GM12864 (cell line): ENCODE measurements around the gene RAPGEF4.

Experiments
- DNase-seq: peaks from one replicate; pipeline ENCODE4 v3.0.0-alpha.2; 2011; ENCODE audit warnings: low read depth
- H3K4me3 ChIP-seq: 2 replicates; pipeline ENCODE4 v1.5.1; 2011; ENCODE audit warnings: mild to moderate bottlenecking, low read depth, low read length, control low read depth
- CTCF ChIP-seq: IDR thresholded peaks from 2 replicates; pipeline ENCODE4 v1.5.1; 2011; ENCODE audit warnings: low read depth, mild to moderate bottlenecking, moderate library complexity, low read length, control low read depth, inconsistent platforms; ENCODE audit errors: missing control alignments

RAPGEF4 gene

GRCh38 chr2:172806493-172806892 is 70.8 kb downstream of the RAPGEF4 start:
- TF ChIP-seq CTCF = peak; percentile 80
- DNase-seq = peak; percentile 10
- no peak overlapping the region for H3K4me3 ChIP-seq

GRCh38 chr2:172806996-172807395 is 71.4 kb downstream of the RAPGEF4 start:
- H3K4me3 ChIP-seq = no peak overlapping the region
- DNase-seq = no peak
- no peak for TF ChIP-seq CTCF

- DNase-seq = no peak
- no peak for TF ChIP-seq CTCF
- H3K4me3 ChIP-seq = no peak overlapping the region
These were observed 72.5 kb downstream of the RAPGEF4 start for GRCh38 chr2:172808156-172808555.

GRCh38 chr2:172811027-172811426 is 75.4 kb downstream of the RAPGEF4 start:
- DNase-seq = peak; percentile 5
- no peak overlapping the region for H3K4me3 ChIP-seq
- TF ChIP-seq CTCF = no peak

- DNase-seq = no peak
- no peak for TF ChIP-seq CTCF
- no peak overlapping the region for H3K4me3 ChIP-seq
These were observed 76.6 kb downstream of the RAPGEF4 start for GRCh38 chr2:172812158-172812744.

GRCh38 chr2:172813314-172813888 is 77.8 kb downstream of the RAPGEF4 start:
- DNase-seq = no peak
- TF ChIP-seq CTCF = no peak
- no peak overlapping the region for H3K4me3 ChIP-seq

GRCh38 chr2:172817411-172817810 is 81.8 kb downstream of the RAPGEF4 start:
- no peak for DNase-seq
- H3K4me3 ChIP-seq = no peak overlapping the region
- TF ChIP-seq CTCF = no peak
